ENCODE measurements around the gene RABAC1. TPM values are rescaled to one million over a fixed set of nuclear protein-coding genes. Genes with fewer than 3 reads are reported as not detected.
"Not testable (repeated sequence)": the region's sequence is repeated elsewhere in the genome, so short reads cannot be mapped to it uniquely, and the experiment has no call there.

RABAC1 gene
- total RNA-seq, 4 donors from 2014 or later = 75.6 to 235 (median 165) TPM

DNA sequence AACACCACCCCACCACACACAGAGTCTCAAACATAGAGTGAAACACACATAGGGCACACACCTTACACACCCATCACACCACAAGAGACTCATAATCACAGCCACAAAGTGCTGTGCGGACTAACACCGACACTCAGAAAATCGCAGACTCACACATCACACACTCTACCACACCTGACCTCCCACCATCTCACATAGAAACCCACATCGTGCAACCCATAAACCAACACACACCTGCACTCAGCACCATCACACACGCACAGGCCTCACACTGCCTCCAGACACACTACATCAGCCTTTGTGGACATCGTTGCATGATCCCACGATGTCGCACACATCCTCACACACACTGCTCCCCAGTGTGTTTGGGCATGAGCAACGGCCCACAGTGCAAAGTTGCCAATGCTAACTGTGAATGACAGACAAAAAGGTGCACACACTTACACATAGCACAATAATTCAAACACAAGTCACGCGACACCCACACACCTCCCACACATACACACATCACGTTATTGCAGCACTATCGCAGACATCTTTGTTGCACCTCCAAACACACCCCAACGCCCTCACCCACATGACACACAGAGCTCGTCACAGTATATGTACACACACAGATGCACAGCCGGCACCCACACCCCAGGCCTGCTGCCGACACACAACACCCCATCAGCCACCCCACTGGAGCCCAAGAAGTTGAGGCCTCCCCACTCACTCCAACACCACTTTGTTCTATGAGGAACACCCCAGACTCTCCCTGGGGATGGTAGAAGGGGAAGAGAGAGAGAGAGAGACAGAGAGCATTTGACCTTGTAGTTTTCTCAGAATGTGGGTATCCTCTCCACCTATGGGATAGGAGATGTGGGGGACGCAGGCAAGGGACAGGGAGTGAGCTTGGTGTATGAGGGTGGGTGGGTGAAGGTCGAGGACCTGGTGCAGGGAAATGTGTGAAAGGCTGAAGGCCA, 36.2 kb upstream of the RABAC1 start:
- in situ Hi-C loops (cut with MboI; ENCODE audit: low pct_ligation_motif_present in 1 of 4, low pct_unique_long_range_greater_than_20kb in 1 of 4, low sequenced_read_pairs in 3 of 4) = no loop called here
- Histone ChIP-seq H3K27me3 (peaks cover 99% of the 10 kb centered on the region), H3K4me3 (no peak overlapping the region), H3K4me1 (peaks cover 5 to 23% (median 15%) of the 10 kb centered on the region in 4 donors), H3K27ac (no peak overlapping the region), H3K36me3 (no peaks in the 10 kb centered on the region), H3K9me3 (no peaks in the 10 kb centered on the region)
- TF ChIP-seq EP300 (IDR thresholded peaks at IDR 0.05; ENCODE audit: low read depth) = no peak
- TF ChIP-seq POLR2AphosphoS5 (IDR thresholded peaks at IDR 0.05) = no peak
- TF ChIP-seq POLR2A (IDR thresholded peaks at IDR 0.05) = no peak
- TF ChIP-seq CTCF (IDR thresholded peaks at IDR 0.05) = no peak
- WGBS, 2 donors (ENCODE audit: low coverage in 1 of 2) = 60 to 83% methylated on average over 3 to 19 of the region's 19 CpGs
- DNase-seq = no peak
- intact Hi-C loops (cut with DNase I; ENCODE audit: low total_unique reads) = loop anchor here (5.0 kb wide), 1 partner anchor 508 kb away; no protein-coding TSS in a partner anchor

GRCh38 chr19:41994521-41994971, 35.4 kb upstream of the RABAC1 start:
- intact Hi-C loops (cut with DNase I; ENCODE audit: low total_unique reads) (loop anchor here (5.0 kb wide), 1 partner anchor 507 kb away; no protein-coding TSS in a partner anchor), in situ Hi-C loops (cut with MboI; ENCODE audit: low pct_ligation_motif_present in 1 of 4, low pct_unique_long_range_greater_than_20kb in 1 of 4, low sequenced_read_pairs in 3 of 4) (no loop called here)
- no peak for TF ChIP-seq POLR2AphosphoS5 (IDR thresholded peaks at IDR 0.05)
- no peak for TF ChIP-seq CTCF (IDR thresholded peaks at IDR 0.05)
- TF ChIP-seq EP300 (IDR thresholded peaks at IDR 0.05; ENCODE audit: low read depth) = no peak
- TF ChIP-seq POLR2A (IDR thresholded peaks at IDR 0.05) = no peak
- Histone ChIP-seq H3K27ac (no peak overlapping the region), H3K36me3 (no peaks in the 10 kb centered on the region), H3K4me3 (peak overlapping the region in 2 of 4 donors; percentile 43 to 47), H3K4me1 (peaks cover 5 to 23% (median 15%) of the 10 kb centered on the region in 4 donors), H3K9me3 (no peaks in the 10 kb centered on the region), H3K27me3 (peaks cover 92% of the 10 kb centered on the region)
- DNase-seq = no peak
- WGBS, 2 donors (ENCODE audit: low coverage in 1 of 2) = 17 to 23% methylated on average over 3 to 12 of the region's 13 CpGs

GRCh38 chr19:41993612-41994483, 34.7 kb upstream of the RABAC1 start, which contains the start of gene ATP1A3:
Gene ATP1A3 (minus strand): TSS chr19:41994230. CDS start chr19:41994076, 154 bp downstream.
- DNase-seq = peak; percentile 52
- Histone ChIP-seq H3K4me3 (peak within 1 kb of the TSS; percentile 3 to 47 (median 36)), H3K27ac (no peak within 1 kb of the TSS), H3K36me3 (no peaks in the 10 kb centered on the region), H3K4me1 (peaks cover 5 to 23% (median 14%) of the 10 kb centered on the region in 4 donors), H3K9me3 (no peaks in the 10 kb centered on the region), H3K27me3 (peaks cover 85% of the 10 kb centered on the region)
- intact Hi-C loops (cut with DNase I; ENCODE audit: low total_unique reads) (loop anchor here (5.0 kb wide), 1 partner anchor 507 kb away; no protein-coding TSS in a partner anchor), in situ Hi-C loops (cut with MboI; ENCODE audit: low pct_ligation_motif_present in 1 of 4, low pct_unique_long_range_greater_than_20kb in 1 of 4, low sequenced_read_pairs in 3 of 4) (no loop called here)
- WGBS, 2 donors (ENCODE audit: low coverage in 1 of 2) = 0% methylated on average over 24 of the region's 84 CpGs; no CpG with 5 or more reads in 1 of the 2 donors
- TF ChIP-seq POLR2A (IDR thresholded peaks at IDR 0.05) = no peak
- no peak for TF ChIP-seq POLR2AphosphoS5 (IDR thresholded peaks at IDR 0.05)

GRCh38 chr19:41991925-41992569, 32.9 kb upstream of the RABAC1 start:
- peaks cover 5 to 11% (median 8%) of the 10 kb centered on the region in 4 donors for H3K4me1 ChIP-seq
- H3K36me3 ChIP-seq; H3K4me3 ChIP-seq; DNase-seq; H3K27ac ChIP-seq; H3K9me3 ChIP-seq; in situ Hi-C loops (cut with MboI; ENCODE audit: low pct_ligation_motif_present in 1 of 4, low pct_unique_long_range_greater_than_20kb in 1 of 4, low sequenced_read_pairs in 3 of 4): not testable (repeated sequence)
- peaks cover 67% of the 10 kb centered on the region for H3K27me3 ChIP-seq
- intact Hi-C loops (cut with DNase I; ENCODE audit: low total_unique reads) = loop anchor here (5.0 kb wide), 1 partner anchor 505 kb away; no protein-coding TSS in a partner anchor
- WGBS, 2 donors (ENCODE audit: low coverage in 1 of 2) = 77% methylated on average over 11 of the region's 11 CpGs; no CpG with 5 or more reads in 1 of the 2 donors

All from transverse colon (tissue), 4 donors.